Hepatocyte (in vitro differentiated cells): ENCODE results near the gene SDK1.

Source experiments
- EZH2 ChIP-seq: fragments of 200-600 bp; sonication (generic); IDR thresholded peaks from 2 replicates; pipeline ENCODE4 v1.6.1; 2016; ENCODE audit warnings: antibody characterized with exemption, mild to moderate bottlenecking, borderline replicate concordance
- EZH2phosphoT487 ChIP-seq: fragments of 200-600 bp; sonication (generic); IDR thresholded peaks from one replicate; pipeline ENCODE4 v1.6.1; 2018; ENCODE audit warnings: antibody characterized with exemption, mild to moderate bottlenecking, low read depth, moderate library complexity; ENCODE audit not compliant: unreplicated experiment, severe bottlenecking
- TF ChIP-seq, protein P1 (sequence below): fragments of 200-600 bp; sonication (generic); IDR thresholded peaks from 2 replicates; pipeline ENCODE4 v1.5.1; 2016; ENCODE audit warnings: antibody characterized with exemption, mild to moderate bottlenecking; ENCODE audit not compliant: poor library complexity

- TF ChIP-seq, protein P1, sequence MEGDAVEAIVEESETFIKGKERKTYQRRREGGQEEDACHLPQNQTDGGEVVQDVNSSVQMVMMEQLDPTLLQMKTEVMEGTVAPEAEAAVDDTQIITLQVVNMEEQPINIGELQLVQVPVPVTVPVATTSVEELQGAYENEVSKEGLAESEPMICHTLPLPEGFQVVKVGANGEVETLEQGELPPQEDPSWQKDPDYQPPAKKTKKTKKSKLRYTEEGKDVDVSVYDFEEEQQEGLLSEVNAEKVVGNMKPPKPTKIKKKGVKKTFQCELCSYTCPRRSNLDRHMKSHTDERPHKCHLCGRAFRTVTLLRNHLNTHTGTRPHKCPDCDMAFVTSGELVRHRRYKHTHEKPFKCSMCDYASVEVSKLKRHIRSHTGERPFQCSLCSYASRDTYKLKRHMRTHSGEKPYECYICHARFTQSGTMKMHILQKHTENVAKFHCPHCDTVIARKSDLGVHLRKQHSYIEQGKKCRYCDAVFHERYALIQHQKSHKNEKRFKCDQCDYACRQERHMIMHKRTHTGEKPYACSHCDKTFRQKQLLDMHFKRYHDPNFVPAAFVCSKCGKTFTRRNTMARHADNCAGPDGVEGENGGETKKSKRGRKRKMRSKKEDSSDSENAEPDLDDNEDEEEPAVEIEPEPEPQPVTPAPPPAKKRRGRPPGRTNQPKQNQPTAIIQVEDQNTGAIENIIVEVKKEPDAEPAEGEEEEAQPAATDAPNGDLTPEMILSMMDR, result no peak
- TF ChIP-seq EZH2, result no peak
- no peak for TF ChIP-seq EZH2phosphoT487
Observed at GRCh38 chr7:3893789-3894153, 592.7 kb downstream of the SDK1 start.
